A673 (cell line): ENCODE data around the gene ITGB8. TPM values are rescaled to one million over a fixed set of nuclear protein-coding genes. Genes with fewer than 3 reads are reported as not detected.
"Not testable (repeated sequence)": the region's sequence is repeated elsewhere in the genome, so short reads cannot be mapped to it uniquely, and the experiment has no call there.

ENCODE experiments used
- BruUV-seq: library from RNA; stranded (reverse); fragments of 400-500 nt; replicated peaks from 2 replicates; lab custom pipeline; 2021; lab: Mats Ljungman, UMichigan
- CTCF ChIA-PET: fragments of 300-600 bp; sonication (Branson Sonifier 250); formaldehyde crosslinking; loops from one replicate; lab custom pipeline; 2022; ENCODE audit warnings: antibody characterized with exemption; lab: Charles Lee
- POLR2A ChIA-PET: fragments of 300-600 bp; sonication (Branson Sonifier 250); formaldehyde crosslinking; loops from one replicate; lab custom pipeline; 2022; ENCODE audit warnings: antibody characterized with exemption; ENCODE audit not compliant: low non-redundant PET; lab: Charles Lee
- DNase-seq: peaks from one replicate; pipeline ENCODE4 v3.0.0-alpha.2; 2015; ENCODE audit warnings: low spot score
- H3K27ac ChIP-seq: fragments of 200-600 bp; sonication (generic); 2 replicates; pipeline ENCODE4 v1.5.1; 2016; ENCODE audit warnings: mixed run types, low read depth, mild to moderate bottlenecking, mixed read lengths, antibody characterized with exemption, low read length; ENCODE audit not compliant: poor library complexity, severe bottlenecking
- H3K27me3 ChIP-seq: fragments of 200-600 bp; sonication (generic); replicated peaks from 2 replicates; pipeline ENCODE4 v1.6.1; 2017; ENCODE audit warnings: mixed run types, low read depth, mild to moderate bottlenecking, mixed read lengths, antibody characterized with exemption, low read length; ENCODE audit not compliant: insufficient read depth, poor library complexity
- H3K36me3 ChIP-seq: fragments of 200-600 bp; sonication (generic); 2 replicates; pipeline ENCODE4 v1.6.1; 2016; ENCODE audit warnings: mixed run types, mild to moderate bottlenecking, mixed read lengths, antibody characterized with exemption, low read length; ENCODE audit not compliant: insufficient read depth, poor library complexity, severe bottlenecking
- H3K4me1 ChIP-seq: fragments of 200-600 bp; sonication (generic); 2 replicates; pipeline ENCODE4 v1.6.1; 2017; ENCODE audit warnings: mixed run types, mild to moderate bottlenecking, mixed read lengths, antibody characterized with exemption, low read length; ENCODE audit not compliant: insufficient read depth, poor library complexity, severe bottlenecking
- H3K4me3 ChIP-seq: fragments of 200-600 bp; sonication (generic); 2 replicates; pipeline ENCODE4 v1.5.1; 2016; ENCODE audit warnings: low read depth, mixed run types, mild to moderate bottlenecking, mixed read lengths, low read length; ENCODE audit not compliant: poor library complexity, severe bottlenecking
- H3K9me3 ChIP-seq: fragments of 200-600 bp; sonication (generic); 2 replicates; pipeline ENCODE4 v1.6.1; 2016; ENCODE audit warnings: mixed run types, low read depth, mild to moderate bottlenecking, mixed read lengths, antibody characterized with exemption, low read length; ENCODE audit not compliant: poor library complexity, severe bottlenecking
- EZH2 ChIP-seq: fragments of 200-600 bp; sonication (generic); IDR thresholded peaks from 2 replicates; pipeline ENCODE4 v1.6.1; 2017; ENCODE audit warnings: borderline replicate concordance, low read depth, mild to moderate bottlenecking, mixed read lengths, antibody characterized with exemption, low read length; ENCODE audit not compliant: poor library complexity, severe bottlenecking
- intact Hi-C: fragments of 100-400 bp; cut with micrococcal nuclease; formaldehyde crosslinking; loops from one replicate; pipeline ENCODE4 v1.10.0; 2022; ENCODE audit not compliant: unreplicated experiment
- total RNA-seq: library from RNA; stranded (reverse); gene quantifications from 2 replicates; pipeline ENCODE4 v1.2.3, GENCODE V29; 2021
- TF ChIP-seq, protein P1 (sequence below): fragments of 300-800, 200-600 bp; sonication (generic); conservative IDR thresholded peaks from 2 replicates; pipeline ENCODE4 v1.5.1; 2017; ENCODE audit warnings: low read depth, mild to moderate bottlenecking, antibody characterized with exemption, low read length, moderate library complexity, mixed read lengths

The ITGB8 gene
- total RNA-seq, 1 experiment from 2014 or later = 1.3 TPM

- DNase-seq = no peak
- Histone ChIP-seq H3K27ac (no peak overlapping the region), H3K36me3 (no peaks in the 10 kb centered on the region), H3K4me1 (no peaks in the 10 kb centered on the region), H3K9me3 (no peaks in the 10 kb centered on the region), H3K27me3 (no peaks in the 10 kb centered on the region), H3K4me3 (no peak overlapping the region)
- POLR2A ChIA-PET = no interaction called here
- intact Hi-C loops = no loop called here
- TF ChIP-seq, protein P1, sequence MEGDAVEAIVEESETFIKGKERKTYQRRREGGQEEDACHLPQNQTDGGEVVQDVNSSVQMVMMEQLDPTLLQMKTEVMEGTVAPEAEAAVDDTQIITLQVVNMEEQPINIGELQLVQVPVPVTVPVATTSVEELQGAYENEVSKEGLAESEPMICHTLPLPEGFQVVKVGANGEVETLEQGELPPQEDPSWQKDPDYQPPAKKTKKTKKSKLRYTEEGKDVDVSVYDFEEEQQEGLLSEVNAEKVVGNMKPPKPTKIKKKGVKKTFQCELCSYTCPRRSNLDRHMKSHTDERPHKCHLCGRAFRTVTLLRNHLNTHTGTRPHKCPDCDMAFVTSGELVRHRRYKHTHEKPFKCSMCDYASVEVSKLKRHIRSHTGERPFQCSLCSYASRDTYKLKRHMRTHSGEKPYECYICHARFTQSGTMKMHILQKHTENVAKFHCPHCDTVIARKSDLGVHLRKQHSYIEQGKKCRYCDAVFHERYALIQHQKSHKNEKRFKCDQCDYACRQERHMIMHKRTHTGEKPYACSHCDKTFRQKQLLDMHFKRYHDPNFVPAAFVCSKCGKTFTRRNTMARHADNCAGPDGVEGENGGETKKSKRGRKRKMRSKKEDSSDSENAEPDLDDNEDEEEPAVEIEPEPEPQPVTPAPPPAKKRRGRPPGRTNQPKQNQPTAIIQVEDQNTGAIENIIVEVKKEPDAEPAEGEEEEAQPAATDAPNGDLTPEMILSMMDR = no peak
- no peak for TF ChIP-seq EZH2
- BruUV-seq = no TSS peak
- CTCF ChIA-PET = no interaction called here
These were observed 31.6 kb upstream of the ITGB8 start for GRCh38 chr7:20299145-20299544.

GRCh38 chr7:20299647-20300312 lies 30.9 kb upstream of the ITGB8 start:
- H3K4me1 ChIP-seq = no peaks in the 10 kb centered on the region
- POLR2A ChIA-PET = no interaction called here
- no peak overlapping the region for H3K4me3 ChIP-seq
- H3K27me3 ChIP-seq = no peaks in the 10 kb centered on the region
- CTCF ChIA-PET = no interaction called here
- no peaks in the 10 kb centered on the region for H3K36me3 ChIP-seq
- no TSS peak for BruUV-seq
- intact Hi-C loops = no loop called here
- H3K27ac ChIP-seq = no peak overlapping the region
- no peaks in the 10 kb centered on the region for H3K9me3 ChIP-seq
- TF ChIP-seq, protein P1 = no peak
- no peak for TF ChIP-seq EZH2
- no peak for DNase-seq

DNA sequence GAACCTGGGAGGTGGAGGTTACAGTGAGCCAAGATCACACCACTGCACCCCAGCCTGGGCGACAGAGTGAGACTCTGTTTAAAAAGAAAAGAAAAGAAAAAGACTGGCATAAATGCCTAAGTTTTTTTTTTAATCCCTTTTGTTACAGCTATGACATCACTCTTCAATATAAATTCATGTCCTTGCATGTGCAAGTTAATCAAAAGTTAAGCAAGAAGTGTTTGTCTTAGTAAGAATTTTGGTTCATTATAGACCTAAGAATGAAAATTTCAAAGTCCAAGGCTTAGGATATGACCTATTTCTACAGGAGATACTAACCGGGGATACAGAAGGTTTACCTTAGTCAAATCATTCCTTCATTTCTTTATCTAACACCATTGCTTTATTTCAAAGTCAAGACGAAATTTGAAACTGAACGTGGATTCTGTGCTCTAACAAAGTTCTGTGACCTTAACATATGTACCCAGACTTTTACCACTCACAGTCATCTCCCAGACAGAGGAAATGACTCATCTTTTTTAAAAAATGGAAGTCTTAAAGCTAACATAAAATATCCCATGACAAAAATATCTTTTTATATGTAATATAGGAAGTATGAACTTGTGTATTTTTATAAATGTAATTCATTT lies 29.3 kb upstream of the ITGB8 start:
- Histone ChIP-seq H3K4me1 (no peaks in the 10 kb centered on the region), H3K36me3 (no peaks in the 10 kb centered on the region), H3K9me3 (no peaks in the 10 kb centered on the region), H3K27ac (no peak overlapping the region), H3K4me3 (no peak overlapping the region), H3K27me3 (no peaks in the 10 kb centered on the region)
- ChIA-PET POLR2A (no interaction called here), CTCF (interaction anchor here (0.6 kb wide), 1 partner anchor 30 kb away, joined by 5 read pairs; no protein-coding TSS in a partner anchor)
- TSS peak; percentile 55 for BruUV-seq
- TF ChIP-seq, protein P1 = no peak
- no peak for TF ChIP-seq EZH2
- peak; percentile 45 for DNase-seq
- intact Hi-C loops = no loop called here

DNA sequence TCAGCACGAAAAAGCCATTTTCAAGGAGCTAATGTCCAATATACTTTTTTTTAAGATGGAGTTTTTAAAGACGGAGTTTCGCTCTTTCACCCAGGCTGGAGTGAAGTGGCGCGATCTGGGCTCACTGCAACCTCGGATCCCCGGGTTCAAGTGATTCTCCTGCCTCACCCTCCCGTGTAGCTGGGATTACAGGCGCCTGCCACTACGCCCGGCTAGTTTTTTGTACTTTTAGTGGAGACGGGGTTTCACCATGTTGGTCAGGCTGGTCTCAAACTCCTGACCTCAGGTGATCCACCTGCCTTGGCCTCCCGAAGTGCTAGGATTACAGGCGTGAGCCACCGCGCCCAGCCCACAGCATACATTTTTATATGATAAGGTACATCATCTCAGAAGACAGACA lies 28.4 kb upstream of the ITGB8 start:
- POLR2A ChIA-PET, BruUV-seq: not testable (repeated sequence)

More for the DNA sequence above, 28.4 kb upstream of the ITGB8 start:
- H3K4me1 ChIP-seq, H3K4me3 ChIP-seq, DNase-seq, H3K27ac ChIP-seq, H3K9me3 ChIP-seq, CTCF ChIA-PET, intact Hi-C loops, H3K27me3 ChIP-seq, H3K36me3 ChIP-seq: not testable (repeated sequence)
